Endodermal cell (in vitro differentiated cells): ENCODE results near the gene STRADB. TPM values are rescaled to one million over a fixed set of nuclear protein-coding genes. Genes with fewer than 3 reads are reported as not detected.

Experiments
- DNase-seq: peaks from one replicate; pipeline ENCODE4 v3.0.0-alpha.2; 2017
- H3K27ac ChIP-seq: 2 replicates; pipeline ENCODE4 v1.5.1; 2013; ENCODE audit warnings: mild to moderate bottlenecking, low read depth, low read length, moderate library complexity
- H3K27me3 ChIP-seq: 2 replicates; pipeline ENCODE4 v1.6.1; 2013; ENCODE audit warnings: mild to moderate bottlenecking, low read length, moderate library complexity; ENCODE audit not compliant: insufficient read depth, control insufficient read depth, poor library complexity, severe bottlenecking
- H3K36me3 ChIP-seq: 2 replicates; pipeline ENCODE4 v1.7.0; 2013; ENCODE audit warnings: mild to moderate bottlenecking, low read length, moderate library complexity; ENCODE audit not compliant: control insufficient read depth, insufficient read depth
- H3K4me1 ChIP-seq: one replicate; pipeline ENCODE4 v1.7.0; 2013; ENCODE audit warnings: low read length; ENCODE audit not compliant: control insufficient read depth, insufficient read depth
- H3K4me3 ChIP-seq: 2 replicates; pipeline ENCODE4 v1.5.1; 2013; ENCODE audit warnings: mild to moderate bottlenecking, low read length, moderate library complexity
- H3K9ac ChIP-seq: 2 replicates; pipeline ENCODE4 v1.6.1; 2013; ENCODE audit warnings: mild to moderate bottlenecking, low read length, moderate library complexity; ENCODE audit not compliant: poor library complexity, severe bottlenecking; ENCODE audit errors: extremely low read depth
- H3K9me3 ChIP-seq: 2 replicates; pipeline ENCODE4 v1.6.1; 2013; ENCODE audit warnings: mild to moderate bottlenecking, low read length, moderate library complexity; ENCODE audit not compliant: control insufficient read depth
- H3K27ac Mint-ChIP-seq: 2 replicates; pipeline ENCODE4 v1.8.0; 2020; ENCODE audit warnings: mixed read lengths
- H3K27me3 Mint-ChIP-seq: 2 replicates; pipeline ENCODE4 v1.8.0; 2021; ENCODE audit warnings: mild to moderate bottlenecking, mixed read lengths; ENCODE audit not compliant: insufficient read depth
- H3K36me3 Mint-ChIP-seq: 2 replicates; pipeline ENCODE4 v1.8.0; 2020; ENCODE audit warnings: low read depth, mixed read lengths
- H3K4me1 Mint-ChIP-seq: 2 replicates; pipeline ENCODE4 v1.8.0; 2020; ENCODE audit warnings: mixed read lengths
- H3K4me3 Mint-ChIP-seq: 2 replicates; pipeline ENCODE4 v1.8.0; 2020; ENCODE audit warnings: mild to moderate bottlenecking, moderate library complexity, mixed read lengths
- H3K9me3 Mint-ChIP-seq: 2 replicates; pipeline ENCODE4 v1.8.0; 2020; ENCODE audit warnings: mild to moderate bottlenecking, mixed read lengths
- WGBS, 2 experiments: methylation state at CpG; one replicate each; pipeline versions ENCODE4 v1.1.5 to v1.1.7; 2013; ENCODE audit warnings: missing lambda C conversion rate in 2 of 2, mixed read lengths in 1 of 2; ENCODE audit not compliant: insufficient coverage in 1 of 2, insufficient read length in 1 of 2; 5-methylcytosine and 5-hydroxymethylcytosine counted together
- total RNA-seq, 2 donors: library from RNA; stranded (reverse); fragmentation: NEBNext Ultra II Directional in 1 of 2; extraction: Animal tissue kit (Norgen Biotek cat#: 25700) in 1 of 2; gene quantifications; 2 replicates in 1 of 2; 3 replicates in 1 of 2; pipeline ENCODE4 v1.2.1, GENCODE V29; 2021
- TF ChIP-seq, protein P1 (sequence below): fragments of 200-600 bp; sonication (generic); conservative IDR thresholded peaks from 2 replicates; pipeline ENCODE4 v1.5.0; 2021; ENCODE audit warnings: antibody characterized with exemption, mild to moderate bottlenecking

Gene STRADB
- total RNA-seq, 2 donors from 2014 or later, result 39.7 to 50.1 TPM

DNA sequence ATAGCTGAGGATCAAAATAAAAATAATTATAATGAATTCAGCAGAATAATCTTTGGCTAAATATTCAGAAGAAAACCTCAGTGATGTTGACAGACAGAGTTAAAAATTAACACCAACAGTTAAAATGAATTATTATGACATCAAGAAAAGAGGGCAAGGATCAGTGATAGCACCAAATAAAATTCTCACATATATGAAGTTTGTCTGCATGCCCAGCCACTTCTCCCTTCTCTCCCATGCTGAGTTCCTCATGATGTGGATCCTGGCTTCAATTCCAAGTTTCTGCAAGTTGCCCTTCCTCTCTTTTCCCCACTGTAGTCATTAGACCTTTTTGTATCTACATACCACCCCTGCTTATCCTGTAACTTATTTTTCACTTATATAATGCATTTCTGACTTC is 6.8 kb downstream of the STRADB start:
- no peak overlapping the region for H3K27ac Mint-ChIP-seq
- no peak for DNase-seq
- TF ChIP-seq, protein P1, sequence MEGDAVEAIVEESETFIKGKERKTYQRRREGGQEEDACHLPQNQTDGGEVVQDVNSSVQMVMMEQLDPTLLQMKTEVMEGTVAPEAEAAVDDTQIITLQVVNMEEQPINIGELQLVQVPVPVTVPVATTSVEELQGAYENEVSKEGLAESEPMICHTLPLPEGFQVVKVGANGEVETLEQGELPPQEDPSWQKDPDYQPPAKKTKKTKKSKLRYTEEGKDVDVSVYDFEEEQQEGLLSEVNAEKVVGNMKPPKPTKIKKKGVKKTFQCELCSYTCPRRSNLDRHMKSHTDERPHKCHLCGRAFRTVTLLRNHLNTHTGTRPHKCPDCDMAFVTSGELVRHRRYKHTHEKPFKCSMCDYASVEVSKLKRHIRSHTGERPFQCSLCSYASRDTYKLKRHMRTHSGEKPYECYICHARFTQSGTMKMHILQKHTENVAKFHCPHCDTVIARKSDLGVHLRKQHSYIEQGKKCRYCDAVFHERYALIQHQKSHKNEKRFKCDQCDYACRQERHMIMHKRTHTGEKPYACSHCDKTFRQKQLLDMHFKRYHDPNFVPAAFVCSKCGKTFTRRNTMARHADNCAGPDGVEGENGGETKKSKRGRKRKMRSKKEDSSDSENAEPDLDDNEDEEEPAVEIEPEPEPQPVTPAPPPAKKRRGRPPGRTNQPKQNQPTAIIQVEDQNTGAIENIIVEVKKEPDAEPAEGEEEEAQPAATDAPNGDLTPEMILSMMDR, result no peak
- H3K4me3 Mint-ChIP-seq, result no peak overlapping the region
- peaks cover 33% of the 10 kb centered on the region for H3K36me3 Mint-ChIP-seq
- Histone ChIP-seq H3K36me3 (peaks cover 13% of the 10 kb centered on the region), H3K27me3 (no peaks in the 10 kb centered on the region), H3K27ac (no peak overlapping the region), H3K4me1 (no peaks in the 10 kb centered on the region), H3K4me3 (no peak overlapping the region), H3K9me3 (peaks cover 8% of the 10 kb centered on the region), H3K9ac (no peak overlapping the region)
- no peaks in the 10 kb centered on the region for H3K27me3 Mint-ChIP-seq
- peaks cover 4% of the 10 kb centered on the region for H3K9me3 Mint-ChIP-seq
- H3K4me1 Mint-ChIP-seq, result peaks cover 2% of the 10 kb centered on the region

DNA sequence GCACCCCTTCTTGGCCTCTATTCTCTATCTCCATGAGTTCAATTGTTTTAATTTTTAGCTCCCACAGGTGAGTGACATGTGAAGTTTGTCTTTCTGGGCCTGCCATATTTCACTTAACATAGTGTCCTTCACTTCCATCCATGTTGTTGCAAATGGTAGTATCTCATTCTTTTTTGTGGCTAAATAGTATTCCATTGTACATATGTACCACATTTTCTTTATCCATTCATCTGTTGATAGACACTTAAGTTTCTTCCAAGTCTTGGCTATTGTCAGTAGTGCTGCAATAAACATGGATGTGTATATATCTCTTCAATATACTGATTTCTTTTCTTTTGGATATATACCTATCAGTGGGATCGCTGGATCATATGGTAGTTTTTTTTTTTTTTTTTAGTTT is 9.0 kb downstream of the STRADB start:
- peaks cover 17% of the 10 kb centered on the region for H3K36me3 ChIP-seq
- Mint-ChIP-seq H3K4me3 (no peak overlapping the region), H3K4me1 (no peaks in the 10 kb centered on the region), H3K27me3 (no peaks in the 10 kb centered on the region), H3K9me3 (peaks cover 4% of the 10 kb centered on the region), H3K27ac (no peak overlapping the region), H3K36me3 (peaks cover 41% of the 10 kb centered on the region)
- no peak overlapping the region for H3K9ac ChIP-seq
- H3K4me3 ChIP-seq, result no peak overlapping the region
- H3K27ac ChIP-seq, result no peak overlapping the region
- no peaks in the 10 kb centered on the region for H3K4me1 ChIP-seq
- TF ChIP-seq, protein P1, result no peak
- WGBS, 2 experiments, result no CpG with 5 or more reads among the region's 1 CpG
- DNase-seq, result no peak
- H3K9me3 ChIP-seq, result peaks cover 8% of the 10 kb centered on the region
- no peaks in the 10 kb centered on the region for H3K27me3 ChIP-seq

DNA sequence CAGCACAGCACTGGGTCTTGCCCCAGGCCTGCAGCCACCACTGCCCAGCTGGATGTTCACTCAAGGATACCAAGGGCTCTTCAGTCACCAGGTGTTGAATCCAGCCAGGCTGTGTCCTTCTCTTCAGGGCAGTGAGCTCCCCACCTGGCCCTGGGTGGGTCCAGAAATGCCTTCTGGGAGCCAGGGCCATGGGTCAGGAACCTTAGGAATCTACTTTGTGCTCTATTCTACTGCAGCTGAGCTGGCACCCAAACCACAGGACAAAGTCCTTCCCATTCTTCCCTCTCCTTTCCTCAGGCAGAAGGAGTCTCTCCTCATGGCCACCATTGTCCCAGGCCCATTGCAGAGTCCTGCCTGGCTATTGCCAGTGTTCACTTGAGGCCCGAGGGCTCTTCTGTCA is 13.0 kb downstream of the STRADB start:
- no peaks in the 10 kb centered on the region for H3K4me1 ChIP-seq
- H3K4me1 Mint-ChIP-seq, result no peaks in the 10 kb centered on the region
- H3K9me3 Mint-ChIP-seq, result peaks cover 4% of the 10 kb centered on the region
- H3K9me3 ChIP-seq, result peaks cover 8% of the 10 kb centered on the region
- no peak overlapping the region for H3K4me3 Mint-ChIP-seq
- H3K27me3 Mint-ChIP-seq, result no peaks in the 10 kb centered on the region
- WGBS, 2 experiments, result 88 to 91% methylated on average over 1 of the region's 1 CpG
- DNase-seq, result no peak
- no peak overlapping the region for H3K27ac ChIP-seq
- peaks cover 37% of the 10 kb centered on the region for H3K36me3 Mint-ChIP-seq
- peaks cover 21% of the 10 kb centered on the region for H3K36me3 ChIP-seq
- no peak overlapping the region for H3K4me3 ChIP-seq
- no peak overlapping the region for H3K9ac ChIP-seq
- H3K27ac Mint-ChIP-seq, result no peak overlapping the region
- TF ChIP-seq, protein P1, result no peak
- no peaks in the 10 kb centered on the region for H3K27me3 ChIP-seq
